Measurements from ENCODE around the gene ARTN. TPM values are rescaled to one million over a fixed set of nuclear protein-coding genes. Genes with fewer than 3 reads are reported as not detected.

ARTN gene
- total and polyA plus RNA-seq, 9 of the 15 experiments (the other 6 are each of a cell fraction or from before 2014, with no cell fraction given) = 0.06 to 0.38 TPM; not detected in 7

- TF ChIP-seq NFIX (CRISPR knock-in tag; IDR thresholded peaks at IDR 0.05; ENCODE audit: low read depth) (no peak), E2F4 (CRISPR knock-in tag; IDR thresholded peaks at IDR 0.05; ENCODE audit: low read depth) (peak; percentile 90), STAT6 (CRISPR knock-in tag; IDR thresholded peaks at IDR 0.05) (0 out of 2 replicates have a peak, but pooled peaks have one; percentile 70), ZNF583 (CRISPR knock-in tag; IDR thresholded peaks at IDR 0.05) (no peak; the same call in 1 of the 2 replicates), MTA1 (IDR thresholded peaks at IDR 0.05; ENCODE audit: borderline replicate concordance) (peak; percentile 98), ESRRA (IDR thresholded peaks at IDR 0.05; ENCODE audit: borderline replicate concordance, low read depth) (peak; percentile 98), PTRF (tag; IDR thresholded peaks at IDR 0.05) (no peak), CBX5 (IDR thresholded peaks at IDR 0.05; ENCODE audit: borderline replicate concordance, low read depth) (no peak), ZNF316 (IDR thresholded peaks at IDR 0.05) (peak; percentile 52), ZNF277 (CRISPR knock-in tag; IDR thresholded peaks at IDR 0.05; ENCODE audit: borderline replicate concordance) (no peak), TEAD4 (IDR thresholded peaks at IDR 0.05; ENCODE audit: low read length) (no peak), TEAD4 (CRISPR knock-in tag; IDR thresholded peaks at IDR 0.05; ENCODE audit: borderline replicate concordance) (no peak), NR1H2 (CRISPR knock-in tag; IDR thresholded peaks at IDR 0.05) (no peak), MYBL2 (IDR thresholded peaks at IDR 0.05; ENCODE audit: low read depth) (no peak), MYBL2 (CRISPR knock-in tag; IDR thresholded peaks at IDR 0.05; ENCODE audit: borderline replicate concordance) (no peak), EHMT2 (IDR thresholded peaks at IDR 0.05) (no peak), BCL6 (CRISPR knock-in tag; IDR thresholded peaks at IDR 0.05) (no peak), ATF2 (CRISPR knock-in tag; IDR thresholded peaks at IDR 0.05) (no peak; the same call in 1 of the 2 replicates), CHCHD3 (CRISPR knock-in tag; IDR thresholded peaks at IDR 0.05) (no peak), ZNF764 (CRISPR knock-in tag; IDR thresholded peaks at IDR 0.05; ENCODE audit: low read depth) (no peak), E2F6 (IDR thresholded peaks at IDR 0.05; ENCODE audit: borderline replicate concordance in 1 of 2, extremely low read depth in 1 of 2, insufficient read depth in 1 of 2, insufficient read length in 1 of 2, low read depth in 1 of 2, low read length in 1 of 2, poor library complexity in 1 of 2, severe bottlenecking in 1 of 2) (peak; percentile 94 to 96)
These were observed 41.0 kb downstream of the ARTN start, which contains the start of gene ATP6V0B (continued) for GRCh38 chr1:43974443-43975248.

All from K562 (cell line).